HG03354 (cell line): ENCODE data around the gene NDUFA8.

Source experiments
- ATAC-seq: cut with Tn5 transposase; IDR thresholded peaks from one replicate; pipeline ENCODE4 v1.9.1; 2021; ENCODE audit warnings: mild to moderate bottlenecking; ENCODE audit not compliant: unreplicated experiment, poor library complexity, severe bottlenecking

Gene NDUFA8

GRCh38 chr9:122141671-122142070 is 17.9 kb downstream of the NDUFA8 start:
- ATAC-seq = no peak

- ATAC-seq = no peak
Observed at GRCh38 chr9:122140368-122141193, 19.0 kb downstream of the NDUFA8 start.

- no peak for ATAC-seq
Observed at GRCh38 chr9:122138560-122139268, 20.9 kb downstream of the NDUFA8 start.

- no peak for ATAC-seq
Observed at GRCh38 chr9:122135529-122135859, 24.1 kb downstream of the NDUFA8 start.

GRCh38 chr9:122134822-122135528 is 24.6 kb downstream of the NDUFA8 start:
- ATAC-seq = no peak

GRCh38 chr9:122133984-122134535 is 25.5 kb downstream of the NDUFA8 start:
- ATAC-seq = no peak

- ATAC-seq = no peak
Observed at GRCh38 chr9:122133263-122133983, 26.2 kb downstream of the NDUFA8 start.

GRCh38 chr9:122132539-122132938 is 27.0 kb downstream of the NDUFA8 start:
- ATAC-seq = no peak

- no peak for ATAC-seq
Observed at GRCh38 chr9:122131401-122132001, 28.1 kb downstream of the NDUFA8 start.

GRCh38 chr9:122130837-122131236 is 28.7 kb downstream of the NDUFA8 start:
- ATAC-seq = no peak

- ATAC-seq = no peak
Observed at GRCh38 chr9:122129969-122130368, 29.6 kb downstream of the NDUFA8 start.

GRCh38 chr9:122128969-122129343 is 30.6 kb downstream of the NDUFA8 start:
- ATAC-seq = no peak

- ATAC-seq = no peak
Observed at GRCh38 chr9:122128007-122128968, 31.3 kb downstream of the NDUFA8 start.

- no peak for ATAC-seq
Observed at GRCh38 chr9:122127396-122127798, 32.2 kb downstream of the NDUFA8 start.

GRCh38 chr9:122126331-122127261 is 33.0 kb downstream of the NDUFA8 start:
- no peak for ATAC-seq

- no peak for ATAC-seq
Observed at GRCh38 chr9:122125509-122126330, 33.9 kb downstream of the NDUFA8 start.

GRCh38 chr9:122125158-122125508 is 34.4 kb downstream of the NDUFA8 start:
- peak; percentile 68 for ATAC-seq
